Breast epithelium (tissue), 3 donors: ENCODE data around the gene IL9.

ENCODE experiments used
- POLR2A ChIP-seq: fragments of 450-650 bp; IDR thresholded peaks from one replicate; pipeline ENCODE4 v1.6.1; 2016; ENCODE audit warnings: antibody characterized with exemption, mild to moderate bottlenecking, moderate library complexity
- TF ChIP-seq, protein P1 (sequence below), 3 donors: fragments of 450-650 bp; IDR thresholded peaks; one replicate each; pipeline ENCODE4 v1.5.1; 2016 to 2017; ENCODE audit warnings: antibody characterized with exemption in 3 of 3, mild to moderate bottlenecking in 3 of 3, moderate library complexity in 3 of 3

DNA sequence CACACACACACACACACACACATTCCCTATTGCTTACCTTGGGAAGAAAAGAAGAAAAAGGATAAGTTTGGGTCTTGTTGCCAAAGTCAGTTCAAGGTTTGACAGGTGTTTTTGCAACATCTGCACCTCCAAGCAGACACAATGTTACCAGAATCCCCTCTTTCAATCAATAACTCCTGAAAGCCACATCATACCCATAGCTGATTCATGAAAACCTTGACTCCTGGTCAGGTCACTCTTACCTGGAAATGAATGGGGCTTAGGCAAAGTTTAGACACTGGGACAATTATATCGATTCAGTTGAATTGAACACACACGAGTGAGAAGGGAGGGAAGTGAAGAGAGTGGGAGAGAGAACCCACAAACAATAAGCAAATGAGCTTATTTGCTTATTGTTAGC lies 27.0 kb downstream of the IL9 start:
- TF ChIP-seq, protein P1, sequence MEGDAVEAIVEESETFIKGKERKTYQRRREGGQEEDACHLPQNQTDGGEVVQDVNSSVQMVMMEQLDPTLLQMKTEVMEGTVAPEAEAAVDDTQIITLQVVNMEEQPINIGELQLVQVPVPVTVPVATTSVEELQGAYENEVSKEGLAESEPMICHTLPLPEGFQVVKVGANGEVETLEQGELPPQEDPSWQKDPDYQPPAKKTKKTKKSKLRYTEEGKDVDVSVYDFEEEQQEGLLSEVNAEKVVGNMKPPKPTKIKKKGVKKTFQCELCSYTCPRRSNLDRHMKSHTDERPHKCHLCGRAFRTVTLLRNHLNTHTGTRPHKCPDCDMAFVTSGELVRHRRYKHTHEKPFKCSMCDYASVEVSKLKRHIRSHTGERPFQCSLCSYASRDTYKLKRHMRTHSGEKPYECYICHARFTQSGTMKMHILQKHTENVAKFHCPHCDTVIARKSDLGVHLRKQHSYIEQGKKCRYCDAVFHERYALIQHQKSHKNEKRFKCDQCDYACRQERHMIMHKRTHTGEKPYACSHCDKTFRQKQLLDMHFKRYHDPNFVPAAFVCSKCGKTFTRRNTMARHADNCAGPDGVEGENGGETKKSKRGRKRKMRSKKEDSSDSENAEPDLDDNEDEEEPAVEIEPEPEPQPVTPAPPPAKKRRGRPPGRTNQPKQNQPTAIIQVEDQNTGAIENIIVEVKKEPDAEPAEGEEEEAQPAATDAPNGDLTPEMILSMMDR (IDR thresholded peaks at IDR 0.05), result no peak
- no peak for TF ChIP-seq POLR2A
